Pancreas (tissue), 10 donors: ENCODE measurements around the gene ANKRD22. TPM values are rescaled to one million over a fixed set of nuclear protein-coding genes. Genes with fewer than 3 reads are reported as not detected.

Experiments
- ATAC-seq, 4 donors: fragments of 200-7000 bp; cut with Tn5 transposase; one replicate each; pipeline versions ENCODE4 v1.8.0 to v1.9.1; 2020; ENCODE audit warnings: mild to moderate bottlenecking in 4 of 4, moderate library complexity in 4 of 4
- DNase-seq, 6 donors: peaks; one replicate each; pipeline ENCODE4 v3.0.0-alpha.2; 2020
- FAIRE-seq: peaks from 2 replicates; lab custom pipeline; 2012; peaks lifted over from hg19 to GRCh38; lab: Jason Lieb, UNC
- H3K27ac ChIP-seq, 4 donors: fragments of 200-600 bp; sonication (generic); 1 replicate in 3 of 4; 2 replicates in 1 of 4; pipeline versions ENCODE4 v1.5.0 to v1.8.0; 2020
- H3K27me3 ChIP-seq, 4 donors: fragments of 200-600 bp; one replicate each; pipeline ENCODE4 v1.8.0; 2021
- H3K36me3 ChIP-seq, 3 donors: fragments of 200-600 bp; sonication (generic) in 1 of 3; one replicate each; pipeline versions ENCODE4 v1.5.0 to v1.8.0; 2020 to 2021
- H3K4me1 ChIP-seq, 3 donors: fragments of 200-600 bp; one replicate each; pipeline ENCODE4 v1.8.0; 2021
- H3K4me3 ChIP-seq, 4 donors: fragments of 200-600 bp; sonication (generic) in 2 of 4; one replicate each; pipeline versions ENCODE4 v1.5.0 to v1.8.0; 2020 to 2021
- H3K9me3 ChIP-seq, 4 donors: fragments of 200-600 bp; one replicate each; pipeline ENCODE4 v1.8.0; 2021
- WGBS, 2 donors: extraction: QIAGEN DNeasy Blood & Tissue Kit; methylation state at CpG; one replicate each; pipeline ENCODE4 v1.1.7; 2013; 5-methylcytosine and 5-hydroxymethylcytosine counted together
- intact Hi-C, 3 donors: fragments of 100-400 bp; cut with DNase I; formaldehyde crosslinking; loops; one replicate each; pipeline versions ENCODE4 v1.11.1 to v1.14.2; 2022
- polyA plus RNA-seq, 2 donors: library from polyadenylated mRNA; stranded (reverse); fragments of 200-250 nt; gene quantifications; one replicate each; pipeline ENCODE4 v1.2.3, GENCODE V29; 2013
- total RNA-seq, 6 donors: library from RNA; stranded (reverse); fragmentation: NEBNext Ultra II Directional in 4 of 6; extraction: Animal tissue kit (Norgen Biotek cat#: 25700) in 4 of 6; gene quantifications; one replicate each; pipeline versions ENCODE4 v1.2.1 to v1.2.4, GENCODE V29; 2021 to 2023
- TF ChIP-seq, protein P1 (sequence below), 4 donors: fragments of 200-600 bp; sonication (generic) in 3 of 4; IDR thresholded peaks; one replicate each; pipeline versions ENCODE4 v1.5.0 to v1.8.0; 2021; ENCODE audit warnings: antibody characterized with exemption in 4 of 4
- donor health status: healthy with polysubstance abuse.
- donor health status: DM: no; HTN: no; CAD: no; lungs with moderate emphysema.
- donor health status: DM: no; HTN: no; CAD: no.
- donor health status: control.
- donor health status: control.
- donor health status: Bipolar disorder and iron deficiency.
- donor health status: DM: yes; HTN: yes; CAD: no.
- donor health status: DM: no; HTN: no; CAD: no.
- donor health status: DM: no; HTN: no; CAD: no.
- donor health status: DM: yes; HTN: yes; CAD: no.

ANKRD22 gene
- total and polyA plus RNA-seq, 8 donors, result 2.3 to 17.4 (median 4.0) TPM

DNA sequence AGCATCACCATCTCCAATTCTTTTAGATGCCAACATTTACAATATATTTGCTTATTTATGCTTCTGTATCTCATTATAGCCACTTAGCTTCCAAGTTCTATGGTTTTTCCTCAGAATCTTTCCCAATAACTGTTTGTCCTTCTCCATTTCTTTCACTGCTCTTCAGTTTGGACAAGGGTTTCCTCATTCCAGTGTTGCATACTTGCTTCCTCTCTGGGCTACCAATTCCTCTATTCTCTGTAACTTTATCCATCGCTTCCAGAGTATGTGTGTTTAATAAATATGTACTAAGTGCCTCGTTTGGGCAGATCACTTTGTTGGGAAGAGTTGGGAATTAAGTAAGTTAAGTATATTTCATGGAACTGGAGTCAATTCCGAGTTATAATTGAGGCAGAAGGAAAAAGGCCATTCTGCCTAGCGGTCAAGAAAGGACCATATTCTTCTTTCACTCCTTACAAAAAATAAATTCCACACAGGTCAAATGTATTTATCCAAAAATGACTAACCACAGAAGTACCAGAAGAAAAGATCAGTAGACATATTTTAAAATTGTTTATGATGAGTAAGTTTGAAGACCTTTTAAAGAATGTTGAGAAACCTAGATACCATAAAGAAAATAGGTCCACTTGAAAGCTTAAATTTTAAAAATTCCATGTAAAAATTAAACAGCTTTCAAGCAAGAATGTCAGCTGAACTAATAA lies 39.2 kb upstream of the ANKRD22 start:
- WGBS, 2 donors, result 81 to 89% methylated on average over 4 of the region's 4 CpGs
- FAIRE-seq, result no peak
- TF ChIP-seq, protein P1, sequence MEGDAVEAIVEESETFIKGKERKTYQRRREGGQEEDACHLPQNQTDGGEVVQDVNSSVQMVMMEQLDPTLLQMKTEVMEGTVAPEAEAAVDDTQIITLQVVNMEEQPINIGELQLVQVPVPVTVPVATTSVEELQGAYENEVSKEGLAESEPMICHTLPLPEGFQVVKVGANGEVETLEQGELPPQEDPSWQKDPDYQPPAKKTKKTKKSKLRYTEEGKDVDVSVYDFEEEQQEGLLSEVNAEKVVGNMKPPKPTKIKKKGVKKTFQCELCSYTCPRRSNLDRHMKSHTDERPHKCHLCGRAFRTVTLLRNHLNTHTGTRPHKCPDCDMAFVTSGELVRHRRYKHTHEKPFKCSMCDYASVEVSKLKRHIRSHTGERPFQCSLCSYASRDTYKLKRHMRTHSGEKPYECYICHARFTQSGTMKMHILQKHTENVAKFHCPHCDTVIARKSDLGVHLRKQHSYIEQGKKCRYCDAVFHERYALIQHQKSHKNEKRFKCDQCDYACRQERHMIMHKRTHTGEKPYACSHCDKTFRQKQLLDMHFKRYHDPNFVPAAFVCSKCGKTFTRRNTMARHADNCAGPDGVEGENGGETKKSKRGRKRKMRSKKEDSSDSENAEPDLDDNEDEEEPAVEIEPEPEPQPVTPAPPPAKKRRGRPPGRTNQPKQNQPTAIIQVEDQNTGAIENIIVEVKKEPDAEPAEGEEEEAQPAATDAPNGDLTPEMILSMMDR (IDR thresholded peaks at IDR 0.05), result no peak

DNA sequence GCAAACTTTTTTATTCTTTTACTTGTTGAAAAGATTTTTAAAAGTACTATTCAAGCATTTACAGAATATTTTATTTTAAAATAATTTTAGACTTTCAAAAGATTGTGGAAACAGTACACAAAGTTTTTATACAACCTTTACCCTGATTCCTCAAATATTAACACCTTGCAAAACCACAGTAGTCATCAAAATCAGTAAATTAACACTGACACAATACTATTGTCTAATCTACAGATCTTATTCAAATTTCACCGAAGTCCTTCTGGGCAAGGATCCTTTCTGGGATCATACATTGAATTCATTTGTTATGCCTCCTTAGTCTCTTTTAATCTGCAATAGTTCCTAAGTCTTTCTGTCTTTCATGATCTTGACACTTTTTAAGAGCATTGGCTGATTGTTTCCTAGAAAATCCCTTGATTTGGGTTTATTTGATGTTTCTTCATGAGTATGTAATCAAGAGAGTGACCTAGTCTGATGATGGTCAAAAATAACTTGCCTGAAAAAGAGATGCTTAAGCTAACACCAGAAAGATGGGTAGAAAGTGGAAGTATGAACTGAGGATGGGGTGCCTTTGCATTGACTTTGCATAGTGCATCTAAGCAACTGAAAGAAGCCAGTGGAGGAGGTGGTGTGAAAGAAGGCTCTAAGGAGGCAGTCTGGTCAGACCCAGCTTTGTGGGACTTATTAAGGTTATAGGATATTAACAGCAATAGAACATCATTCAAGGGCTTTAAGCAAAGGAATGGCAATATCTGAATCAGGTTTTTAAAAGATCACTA lies 38.1 kb upstream of the ANKRD22 start:
- no peaks in the 10 kb centered on the region for H3K9me3 ChIP-seq
- TF ChIP-seq, protein P1 (IDR thresholded peaks at IDR 0.05), result no peak
- no peak overlapping the region for H3K4me3 ChIP-seq
- 60 to 65% methylated on average over 1 of the region's 1 CpG for WGBS, 2 donors
- intact Hi-C loops, result no loop called here
- DNase-seq (no peak), FAIRE-seq (no peak), ATAC-seq (no peak)
- H3K27me3 ChIP-seq, result no peaks in the 10 kb centered on the region
- H3K27ac ChIP-seq, result no peak overlapping the region
- no peaks in the 10 kb centered on the region for H3K4me1 ChIP-seq
- H3K36me3 ChIP-seq, result no peaks in the 10 kb centered on the region

More for the DNA sequence above, 39.2 kb upstream of the ANKRD22 start:
- ATAC-seq (no peak), DNase-seq (no peak)
- Histone ChIP-seq H3K36me3 (no peaks in the 10 kb centered on the region), H3K27me3 (no peaks in the 10 kb centered on the region), H3K27ac (no peak overlapping the region), H3K4me3 (no peak overlapping the region), H3K9me3 (no peaks in the 10 kb centered on the region), H3K4me1 (no peaks in the 10 kb centered on the region)
- intact Hi-C loops, result no loop called here

DNA sequence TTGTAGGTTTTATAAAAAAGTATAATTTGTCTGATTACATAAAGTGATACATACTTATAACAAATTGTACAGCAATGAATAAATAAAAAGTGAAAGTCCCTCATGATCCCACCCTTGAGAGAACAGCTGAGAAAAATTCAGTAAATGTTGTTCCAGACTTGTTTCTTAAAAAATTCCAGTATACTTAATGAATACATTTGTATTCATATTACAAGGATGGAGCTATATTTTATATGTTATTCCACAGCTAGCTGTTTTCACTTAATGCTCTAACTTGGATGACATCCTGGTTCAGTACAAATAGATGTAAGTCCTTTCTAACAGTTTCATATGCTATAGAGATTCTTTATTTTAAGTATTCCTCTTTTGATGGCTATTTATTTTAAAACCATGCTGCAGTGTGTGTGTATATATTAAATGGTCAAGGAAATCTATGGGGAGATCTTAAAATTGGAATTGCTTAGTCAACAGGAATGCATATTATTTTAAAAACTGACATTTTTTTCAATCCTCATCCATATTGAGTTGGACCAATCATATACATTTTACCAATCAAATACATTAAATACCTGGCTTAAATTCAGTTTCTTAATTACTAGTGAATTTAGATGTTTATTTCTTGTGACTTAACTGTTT lies 37.3 kb upstream of the ANKRD22 start:
- Histone ChIP-seq H3K4me1 (no peaks in the 10 kb centered on the region), H3K27ac (no peak overlapping the region), H3K36me3 (no peaks in the 10 kb centered on the region), H3K4me3 (no peak overlapping the region), H3K27me3 (no peaks in the 10 kb centered on the region), H3K9me3 (no peaks in the 10 kb centered on the region)
- TF ChIP-seq, protein P1 (IDR thresholded peaks at IDR 0.05), result no peak
- DNase-seq (no peak), ATAC-seq (no peak), FAIRE-seq (no peak)
- intact Hi-C loops, result no loop called here

DNA sequence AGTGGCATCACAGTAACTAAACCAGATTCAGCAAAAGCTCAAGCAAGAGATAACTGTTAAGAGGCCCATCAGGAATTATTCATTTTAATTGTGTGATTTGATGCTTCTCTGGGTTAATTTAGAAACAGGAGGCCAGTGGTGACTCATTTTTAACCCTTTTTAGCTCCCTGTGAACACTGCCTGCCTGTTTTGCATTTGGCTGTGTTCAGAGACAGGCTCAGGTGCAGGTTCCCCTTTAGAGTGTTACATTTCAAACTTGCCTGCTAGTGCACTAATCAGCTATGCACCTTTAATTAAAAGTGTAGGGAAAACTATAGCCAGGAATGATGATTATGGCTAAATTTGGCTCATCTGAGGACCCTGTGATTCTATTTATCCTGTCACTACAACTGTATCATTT lies 34.9 kb upstream of the ANKRD22 start:
- Histone ChIP-seq H3K9me3 (no peaks in the 10 kb centered on the region), H3K36me3 (no peaks in the 10 kb centered on the region), H3K4me3 (no peak overlapping the region), H3K27ac (no peak overlapping the region), H3K4me1 (no peaks in the 10 kb centered on the region), H3K27me3 (no peaks in the 10 kb centered on the region)
- TF ChIP-seq, protein P1 (IDR thresholded peaks at IDR 0.05), result no peak
- FAIRE-seq (no peak), ATAC-seq (no peak), DNase-seq (no peak)
- intact Hi-C loops, result no loop called here
